IPS-15b (cell line): ENCODE data around the gene MMP25.

Source experiments
- H3K27me3 ChIP-seq: one replicate; pipeline ENCODE4 v1.6.1; 2013; ENCODE audit warnings: low read length; ENCODE audit not compliant: control insufficient read depth, insufficient read depth
- H3K36me3 ChIP-seq: one replicate; pipeline ENCODE4 v1.6.1; 2013; ENCODE audit warnings: low read length; ENCODE audit not compliant: control insufficient read depth, insufficient read depth
- H3K4me1 ChIP-seq: one replicate; pipeline ENCODE4 v1.6.1; 2013; ENCODE audit warnings: mild to moderate bottlenecking, low read length; ENCODE audit not compliant: control insufficient read depth, insufficient read depth
- H3K4me3 ChIP-seq: one replicate; pipeline ENCODE4 v1.5.1; 2013; ENCODE audit warnings: low read depth, low read length
- H3K9ac ChIP-seq: one replicate; pipeline ENCODE4 v1.6.1; 2013; ENCODE audit warnings: low read depth, mild to moderate bottlenecking, low read length
- H3K9me3 ChIP-seq: one replicate; pipeline ENCODE4 v1.6.1; 2013; ENCODE audit warnings: mild to moderate bottlenecking, low read length; ENCODE audit not compliant: control insufficient read depth, insufficient read depth

Gene MMP25

GRCh38 chr16:3019594-3020246 lies 26.6 kb upstream of the MMP25 start:
- no peak overlapping the region for H3K9ac ChIP-seq

GRCh38 chr16:3020247-3020603 lies 26.1 kb upstream of the MMP25 start, which contains the start of gene TNFRSF12A:
Gene TNFRSF12A (plus strand): TSS chr16:3020368. CDS start chr16:3020398, 30 bp downstream.
- H3K36me3 ChIP-seq: peaks cover 18% of the 10 kb centered on the region
- peaks cover 10% of the 10 kb centered on the region for H3K4me1 ChIP-seq
- H3K9ac ChIP-seq: peak within 1 kb of the TSS; percentile 89
- peak within 1 kb of the TSS; percentile 95 for H3K4me3 ChIP-seq
- no peaks in the 10 kb centered on the region for H3K9me3 ChIP-seq
- no peaks in the 10 kb centered on the region for H3K27me3 ChIP-seq

More at GRCh38 chr16:3019594-3020246, 26.6 kb upstream of the MMP25 start:
- Histone ChIP-seq H3K9me3 (no peaks in the 10 kb centered on the region), H3K4me3 (peak overlapping the region; percentile 43), H3K4me1 (peaks cover 10% of the 10 kb centered on the region), H3K27me3 (no peaks in the 10 kb centered on the region), H3K36me3 (peaks cover 23% of the 10 kb centered on the region)

GRCh38 chr16:3020604-3021448 lies 25.5 kb upstream of the MMP25 start:
- Histone ChIP-seq H3K4me1 (peaks cover 10% of the 10 kb centered on the region), H3K9me3 (no peaks in the 10 kb centered on the region), H3K36me3 (peaks cover 13% of the 10 kb centered on the region), H3K4me3 (peak overlapping the region; percentile 95), H3K9ac (peak overlapping the region; percentile 89), H3K27me3 (no peaks in the 10 kb centered on the region)

GRCh38 chr16:3021449-3022207 lies 24.7 kb upstream of the MMP25 start:
- Histone ChIP-seq H3K4me3 (peak overlapping the region; percentile 95), H3K4me1 (peaks cover 6% of the 10 kb centered on the region), H3K9ac (peak overlapping the region; percentile 66), H3K9me3 (no peaks in the 10 kb centered on the region), H3K27me3 (no peaks in the 10 kb centered on the region), H3K36me3 (peaks cover 16% of the 10 kb centered on the region)

- Histone ChIP-seq H3K4me3 (peak overlapping the region; percentile 95), H3K9me3 (no peaks in the 10 kb centered on the region), H3K9ac (peak overlapping the region; percentile 66), H3K27me3 (no peaks in the 10 kb centered on the region), H3K36me3 (peaks cover 22% of the 10 kb centered on the region), H3K4me1 (peaks cover 6% of the 10 kb centered on the region)
Measured at GRCh38 chr16:3022208-3022683, 24.1 kb upstream of the MMP25 start.

GRCh38 chr16:3022684-3023414 lies 23.5 kb upstream of the MMP25 start:
- H3K36me3 ChIP-seq: peaks cover 25% of the 10 kb centered on the region
- H3K4me3 ChIP-seq: peak overlapping the region; percentile 95
- no peaks in the 10 kb centered on the region for H3K27me3 ChIP-seq
- peaks cover 6% of the 10 kb centered on the region for H3K4me1 ChIP-seq
- H3K9ac ChIP-seq: peak overlapping the region; percentile 87
- H3K9me3 ChIP-seq: no peaks in the 10 kb centered on the region

GRCh38 chr16:3023415-3023668 lies 23.0 kb upstream of the MMP25 start:
- Histone ChIP-seq H3K4me1 (peaks cover 6% of the 10 kb centered on the region), H3K36me3 (peaks cover 25% of the 10 kb centered on the region), H3K27me3 (no peaks in the 10 kb centered on the region), H3K9ac (peak overlapping the region; percentile 87), H3K9me3 (no peaks in the 10 kb centered on the region), H3K4me3 (peak overlapping the region; percentile 95)

- H3K9ac ChIP-seq: peak within 1 kb of the TSS; percentile 87
- H3K27me3 ChIP-seq: peaks cover 2% of the 10 kb centered on the region
- peaks cover 8% of the 10 kb centered on the region for H3K4me1 ChIP-seq
- peak within 1 kb of the TSS; percentile 95 for H3K4me3 ChIP-seq
- H3K9me3 ChIP-seq: no peaks in the 10 kb centered on the region
- peaks cover 25% of the 10 kb centered on the region for H3K36me3 ChIP-seq
Measured at GRCh38 chr16:3023669-3024478, 22.5 kb upstream of the MMP25 start, which contains the start of the genes HCFC1R1 and THOC6. Gene HCFC1R1 (minus strand): TSS chr16:3023942. CDS start chr16:3023941, 1 bp downstream. Gene THOC6 (plus strand): TSS chr16:3024035. CDS start chr16:3024327, 292 bp downstream.

GRCh38 chr16:3025032-3026002 lies 21.0 kb upstream of the MMP25 start:
- no peaks in the 10 kb centered on the region for H3K9me3 ChIP-seq
- H3K9ac ChIP-seq: no peak overlapping the region
- peaks cover 8% of the 10 kb centered on the region for H3K4me1 ChIP-seq
- H3K36me3 ChIP-seq: peaks cover 29% of the 10 kb centered on the region
- H3K4me3 ChIP-seq: no peak overlapping the region
- peaks cover 15% of the 10 kb centered on the region for H3K27me3 ChIP-seq

- no peak overlapping the region for H3K9ac ChIP-seq
- H3K27me3 ChIP-seq: peaks cover 16% of the 10 kb centered on the region
Measured at GRCh38 chr16:3026003-3026378, 20.4 kb upstream of the MMP25 start.

More at GRCh38 chr16:3026003-3026378, 20.4 kb upstream of the MMP25 start:
- H3K9me3 ChIP-seq: no peaks in the 10 kb centered on the region
- peaks cover 8% of the 10 kb centered on the region for H3K4me1 ChIP-seq
- H3K36me3 ChIP-seq: peaks cover 32% of the 10 kb centered on the region
- H3K4me3 ChIP-seq: no peak overlapping the region
